ENCODE measurements around the gene SCT.

The SCT gene

GRCh38 chr11:605286-606129, 21.5 kb downstream of the SCT start:
- peaks cover 0 to 4% of the 10 kb centered on the region in 2 donors for H3K4me1 ChIP-seq (ENCODE audit: control insufficient read depth in 1 of 2, insufficient read depth in 2 of 2, low read length in 2 of 2)
- no peak overlapping the region for H3K27ac ChIP-seq (ENCODE audit: low read length)
- H3K36me3 ChIP-seq (ENCODE audit: control insufficient read depth in 1 of 2, insufficient read depth in 2 of 2, low read length in 2 of 2), result peaks cover 49 to 91% of the 10 kb centered on the region in 2 donors
- H3K27me3 ChIP-seq (ENCODE audit: low read depth, low read length), result no peaks in the 10 kb centered on the region
- H3K9me3 ChIP-seq (ENCODE audit: control insufficient read depth in 1 of 2, low read length in 2 of 2), result no peaks in the 10 kb centered on the region
- no peak overlapping the region for H3K4me3 ChIP-seq (ENCODE audit: low read depth in 1 of 2, low read length in 2 of 2)

- no peak overlapping the region for H3K4me3 ChIP-seq (ENCODE audit: low read depth in 1 of 2, low read length in 2 of 2)
- H3K36me3 ChIP-seq (ENCODE audit: control insufficient read depth in 1 of 2, insufficient read depth in 2 of 2, low read length in 2 of 2), result peaks cover 48 to 83% of the 10 kb centered on the region in 2 donors
- H3K27ac ChIP-seq (ENCODE audit: low read length), result no peak overlapping the region
Observed at GRCh38 chr11:603154-603553, 23.8 kb downstream of the SCT start.

GRCh38 chr11:601573-602245, 25.3 kb downstream of the SCT start:
- no peak overlapping the region for H3K27ac ChIP-seq (ENCODE audit: low read length)
- no peaks in the 10 kb centered on the region for H3K9me3 ChIP-seq (ENCODE audit: control insufficient read depth in 1 of 2, low read length in 2 of 2)
- H3K36me3 ChIP-seq (ENCODE audit: control insufficient read depth in 1 of 2, insufficient read depth in 2 of 2, low read length in 2 of 2), result peaks cover 40 to 82% of the 10 kb centered on the region in 2 donors
- H3K4me1 ChIP-seq (ENCODE audit: control insufficient read depth in 1 of 2, insufficient read depth in 2 of 2, low read length in 2 of 2), result peaks cover 0 to 4% of the 10 kb centered on the region in 2 donors
- H3K27me3 ChIP-seq (ENCODE audit: low read depth, low read length), result no peaks in the 10 kb centered on the region
- no peak overlapping the region for H3K4me3 ChIP-seq (ENCODE audit: low read depth in 1 of 2, low read length in 2 of 2)

More at GRCh38 chr11:603154-603553, 23.8 kb downstream of the SCT start:
- Histone ChIP-seq H3K9me3 (ENCODE audit: control insufficient read depth in 1 of 2, low read length in 2 of 2) (no peaks in the 10 kb centered on the region), H3K4me1 (ENCODE audit: control insufficient read depth in 1 of 2, insufficient read depth in 2 of 2, low read length in 2 of 2) (peaks cover 0 to 4% of the 10 kb centered on the region in 2 donors), H3K27me3 (ENCODE audit: low read depth, low read length) (no peaks in the 10 kb centered on the region)

GRCh38 chr11:598005-598680, 28.8 kb downstream of the SCT start:
- Histone ChIP-seq H3K27me3 (ENCODE audit: low read depth, low read length) (no peaks in the 10 kb centered on the region), H3K27ac (ENCODE audit: low read length) (no peak overlapping the region), H3K4me1 (ENCODE audit: control insufficient read depth in 1 of 2, insufficient read depth in 2 of 2, low read length in 2 of 2) (no peaks in the 10 kb centered on the region), H3K36me3 (ENCODE audit: control insufficient read depth in 1 of 2, insufficient read depth in 2 of 2, low read length in 2 of 2) (peaks cover 38 to 81% of the 10 kb centered on the region in 2 donors), H3K9me3 (ENCODE audit: control insufficient read depth in 1 of 2, low read length in 2 of 2) (no peaks in the 10 kb centered on the region), H3K4me3 (ENCODE audit: low read depth in 1 of 2, low read length in 2 of 2) (no peak overlapping the region)

- H3K27me3 ChIP-seq (ENCODE audit: low read depth, low read length), result no peaks in the 10 kb centered on the region
- peaks cover 47 to 84% of the 10 kb centered on the region in 2 donors for H3K36me3 ChIP-seq (ENCODE audit: control insufficient read depth in 1 of 2, insufficient read depth in 2 of 2, low read length in 2 of 2)
- H3K4me1 ChIP-seq (ENCODE audit: control insufficient read depth in 1 of 2, insufficient read depth in 2 of 2, low read length in 2 of 2), result no peaks in the 10 kb centered on the region
- no peak overlapping the region for H3K27ac ChIP-seq (ENCODE audit: low read length)
- H3K4me3 ChIP-seq (ENCODE audit: low read depth in 1 of 2, low read length in 2 of 2), result no peak overlapping the region
- no peaks in the 10 kb centered on the region for H3K9me3 ChIP-seq (ENCODE audit: control insufficient read depth in 1 of 2, low read length in 2 of 2)
Observed at GRCh38 chr11:597166-597725, 29.7 kb downstream of the SCT start.

- H3K27ac ChIP-seq (ENCODE audit: low read length), result no peak overlapping the region
- H3K36me3 ChIP-seq (ENCODE audit: control insufficient read depth in 1 of 2, insufficient read depth in 2 of 2, low read length in 2 of 2), result peaks cover 43 to 81% of the 10 kb centered on the region in 2 donors
- no peak overlapping the region for H3K4me3 ChIP-seq (ENCODE audit: low read depth in 1 of 2, low read length in 2 of 2)
Observed at GRCh38 chr11:596374-596773, 30.6 kb downstream of the SCT start.

GRCh38 chr11:595400-595799, 31.6 kb downstream of the SCT start:
- Histone ChIP-seq H3K4me1 (ENCODE audit: control insufficient read depth in 1 of 2, insufficient read depth in 2 of 2, low read length in 2 of 2) (no peaks in the 10 kb centered on the region), H3K4me3 (ENCODE audit: low read depth in 1 of 2, low read length in 2 of 2) (no peak overlapping the region), H3K36me3 (ENCODE audit: control insufficient read depth in 1 of 2, insufficient read depth in 2 of 2, low read length in 2 of 2) (peaks cover 48 to 85% of the 10 kb centered on the region in 2 donors), H3K27ac (ENCODE audit: low read length) (no peak overlapping the region), H3K27me3 (ENCODE audit: low read depth, low read length) (no peaks in the 10 kb centered on the region), H3K9me3 (ENCODE audit: control insufficient read depth in 1 of 2, low read length in 2 of 2) (no peaks in the 10 kb centered on the region)

More at GRCh38 chr11:596374-596773, 30.6 kb downstream of the SCT start:
- Histone ChIP-seq H3K27me3 (ENCODE audit: low read depth, low read length) (no peaks in the 10 kb centered on the region), H3K9me3 (ENCODE audit: control insufficient read depth in 1 of 2, low read length in 2 of 2) (no peaks in the 10 kb centered on the region), H3K4me1 (ENCODE audit: control insufficient read depth in 1 of 2, insufficient read depth in 2 of 2, low read length in 2 of 2) (no peaks in the 10 kb centered on the region)

- H3K27ac ChIP-seq (ENCODE audit: low read length), result no peak overlapping the region
- peaks cover 61 to 89% of the 10 kb centered on the region in 2 donors for H3K36me3 ChIP-seq (ENCODE audit: control insufficient read depth in 1 of 2, insufficient read depth in 2 of 2, low read length in 2 of 2)
- no peaks in the 10 kb centered on the region for H3K9me3 ChIP-seq (ENCODE audit: control insufficient read depth in 1 of 2, low read length in 2 of 2)
- H3K4me1 ChIP-seq (ENCODE audit: control insufficient read depth in 1 of 2, insufficient read depth in 2 of 2, low read length in 2 of 2), result no peaks in the 10 kb centered on the region
- no peak overlapping the region for H3K4me3 ChIP-seq (ENCODE audit: low read depth in 1 of 2, low read length in 2 of 2)
- no peaks in the 10 kb centered on the region for H3K27me3 ChIP-seq (ENCODE audit: low read depth, low read length)
Observed at GRCh38 chr11:593347-593746, 33.6 kb downstream of the SCT start.

GRCh38 chr11:592918-593317, 34.1 kb downstream of the SCT start:
- Histone ChIP-seq H3K27ac (ENCODE audit: low read length) (no peak overlapping the region), H3K27me3 (ENCODE audit: low read depth, low read length) (no peaks in the 10 kb centered on the region), H3K4me3 (ENCODE audit: low read depth in 1 of 2, low read length in 2 of 2) (no peak overlapping the region), H3K36me3 (ENCODE audit: control insufficient read depth in 1 of 2, insufficient read depth in 2 of 2, low read length in 2 of 2) (peaks cover 61 to 89% of the 10 kb centered on the region in 2 donors), H3K9me3 (ENCODE audit: control insufficient read depth in 1 of 2, low read length in 2 of 2) (no peaks in the 10 kb centered on the region), H3K4me1 (ENCODE audit: control insufficient read depth in 1 of 2, insufficient read depth in 2 of 2, low read length in 2 of 2) (no peaks in the 10 kb centered on the region)

GRCh38 chr11:592501-592900, 34.5 kb downstream of the SCT start:
- Histone ChIP-seq H3K27ac (ENCODE audit: low read length) (no peak overlapping the region), H3K27me3 (ENCODE audit: low read depth, low read length) (no peaks in the 10 kb centered on the region), H3K9me3 (ENCODE audit: control insufficient read depth in 1 of 2, low read length in 2 of 2) (no peaks in the 10 kb centered on the region), H3K36me3 (ENCODE audit: control insufficient read depth in 1 of 2, insufficient read depth in 2 of 2, low read length in 2 of 2) (peaks cover 64 to 89% of the 10 kb centered on the region in 2 donors), H3K4me1 (ENCODE audit: control insufficient read depth in 1 of 2, insufficient read depth in 2 of 2, low read length in 2 of 2) (no peaks in the 10 kb centered on the region), H3K4me3 (ENCODE audit: low read depth in 1 of 2, low read length in 2 of 2) (no peak overlapping the region)

- H3K4me3 ChIP-seq (ENCODE audit: low read depth in 1 of 2, low read length in 2 of 2), result no peak overlapping the region
- H3K4me1 ChIP-seq (ENCODE audit: control insufficient read depth in 1 of 2, insufficient read depth in 2 of 2, low read length in 2 of 2), result no peaks in the 10 kb centered on the region
- no peaks in the 10 kb centered on the region for H3K9me3 ChIP-seq (ENCODE audit: control insufficient read depth in 1 of 2, low read length in 2 of 2)
- no peaks in the 10 kb centered on the region for H3K27me3 ChIP-seq (ENCODE audit: low read depth, low read length)
- H3K27ac ChIP-seq (ENCODE audit: low read length), result no peak overlapping the region
- H3K36me3 ChIP-seq (ENCODE audit: control insufficient read depth in 1 of 2, insufficient read depth in 2 of 2, low read length in 2 of 2), result peaks cover 64 to 89% of the 10 kb centered on the region in 2 donors
Observed at GRCh38 chr11:590997-591396, 36.0 kb downstream of the SCT start.
